Measurements from ENCODE around the gene TBX4. TPM values are rescaled to one million over a fixed set of nuclear protein-coding genes. Genes with fewer than 3 reads are reported as not detected.

TBX4 gene
- total and polyA plus RNA-seq, 2 of the 13 experiments (the other 11 are each of a cell fraction or from before 2014, with no cell fraction given) = 0.11 to 1.1 TPM

GRCh38 chr17:61488878-61489718 is 36.9 kb downstream of the TBX4 start (continued):
- no peak for TF ChIP-seq NR2F6 (IDR thresholded peaks at IDR 0.05)
- TF ChIP-seq NR2F6 (CRISPR knock-in tag; IDR thresholded peaks at IDR 0.05) = no peak
- no peak for TF ChIP-seq ZNF24 (IDR thresholded peaks at IDR 0.05)
- TF ChIP-seq ZNF563 (CRISPR knock-in tag; IDR thresholded peaks at IDR 0.05) = no peak
- no peak for TF ChIP-seq BRF2 (CRISPR knock-in tag; IDR thresholded peaks at IDR 0.05)
- no peak for TF ChIP-seq ZNF20 (CRISPR knock-in tag; IDR thresholded peaks at IDR 0.05)
- TF ChIP-seq ATF6 (CRISPR knock-in tag; conservative IDR thresholded peaks at IDR 0.05) = no peak
- peak; percentile 83 for TF ChIP-seq HDAC2 (CRISPR knock-in tag; IDR thresholded peaks at IDR 0.05)
- no peak for TF ChIP-seq MIER2 (CRISPR knock-in tag; IDR thresholded peaks at IDR 0.05)
- TF ChIP-seq PCBP1 (IDR thresholded peaks at IDR 0.05; ENCODE audit: borderline replicate concordance, low read depth, low read length) = no peak
- peak; percentile 88 for TF ChIP-seq FOXA3 (CRISPR knock-in tag; IDR thresholded peaks at IDR 0.05)
- no peak for TF ChIP-seq FOXO4 (CRISPR knock-in tag; conservative IDR thresholded peaks at IDR 0.05)
- no peak for TF ChIP-seq ZNF124 (CRISPR knock-in tag; IDR thresholded peaks at IDR 0.05)
- TF ChIP-seq ZKSCAN1 (IDR thresholded peaks at IDR 0.05; ENCODE audit: low read length) = no peak
- TF ChIP-seq ZNF879 (CRISPR knock-in tag; IDR thresholded peaks at IDR 0.05) = no peak
- no peak for TF ChIP-seq ZNF280D (CRISPR knock-in tag; IDR thresholded peaks at IDR 0.05)
- TF ChIP-seq MEIS2 (CRISPR knock-in tag; IDR thresholded peaks at IDR 0.05) = peak; percentile 68; the same call in 1 of the 2 replicates
- no peak for TF ChIP-seq E2F1 (CRISPR knock-in tag; IDR thresholded peaks at IDR 0.05)
- TF ChIP-seq GMEB2 (CRISPR knock-in tag; IDR thresholded peaks at IDR 0.05; ENCODE audit: low read depth) = no peak
- TF ChIP-seq SNAI1 (CRISPR knock-in tag; IDR thresholded peaks at IDR 0.05; ENCODE audit: borderline replicate concordance) = no peak

Data from HepG2 (cell line).